ENCODE results near the gene ADAMTS6.
A peak's percentile ranks its signal among the peaks of the same experiment; 100 is the strongest.
"Not testable (repeated sequence)": the region's sequence is repeated elsewhere in the genome, so short reads cannot be mapped to it uniquely, and the experiment has no call there.

ADAMTS6 gene

GRCh38 chr5:65474130-65474711 lies 7.5 kb downstream of the ADAMTS6 start:
- no peak for DNase-seq

DNA sequence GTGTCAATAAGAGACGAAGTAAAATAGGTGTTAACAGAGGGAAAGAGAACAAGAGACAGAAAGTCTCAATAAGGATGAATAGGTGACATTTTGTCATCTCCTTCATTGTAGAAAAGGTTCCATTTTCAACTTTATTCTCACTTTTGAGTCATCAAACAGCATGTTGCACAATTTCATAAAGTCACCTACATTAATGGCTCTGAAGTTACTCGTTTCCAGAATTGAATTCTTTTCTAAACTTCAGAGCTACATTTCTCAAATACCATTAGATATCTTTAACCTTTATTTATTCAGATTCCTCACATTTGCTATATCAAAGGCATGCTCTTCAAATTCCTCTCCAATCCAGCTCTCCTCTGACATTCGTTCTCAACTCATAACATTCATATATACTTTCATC lies 13.1 kb downstream of the ADAMTS6 start:
- DNase-seq: peak; percentile 41

- no peak for DNase-seq
These were observed 19.5 kb downstream of the ADAMTS6 start for GRCh38 chr5:65462139-65462705.

DNA sequence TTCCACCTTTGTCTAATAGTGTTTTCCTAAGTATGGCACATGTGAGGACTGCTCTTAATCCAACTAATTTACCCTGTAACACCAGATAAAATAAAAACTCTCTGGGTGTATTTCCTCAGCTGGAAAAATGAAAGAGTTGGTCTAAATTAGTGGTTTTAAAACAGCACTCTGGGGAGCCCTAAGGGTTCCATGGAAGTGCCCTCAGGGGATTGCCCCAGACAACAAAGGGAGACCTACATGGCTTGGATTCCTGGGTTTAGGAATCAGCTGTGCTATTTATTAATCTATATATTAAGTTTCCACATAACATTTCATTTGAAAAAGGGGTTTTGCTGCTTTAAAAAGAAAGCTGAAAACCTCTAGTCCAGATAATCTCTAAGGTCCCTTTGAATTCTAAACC lies 20.2 kb downstream of the ADAMTS6 start:
- peak; percentile 9 for DNase-seq

DNA sequence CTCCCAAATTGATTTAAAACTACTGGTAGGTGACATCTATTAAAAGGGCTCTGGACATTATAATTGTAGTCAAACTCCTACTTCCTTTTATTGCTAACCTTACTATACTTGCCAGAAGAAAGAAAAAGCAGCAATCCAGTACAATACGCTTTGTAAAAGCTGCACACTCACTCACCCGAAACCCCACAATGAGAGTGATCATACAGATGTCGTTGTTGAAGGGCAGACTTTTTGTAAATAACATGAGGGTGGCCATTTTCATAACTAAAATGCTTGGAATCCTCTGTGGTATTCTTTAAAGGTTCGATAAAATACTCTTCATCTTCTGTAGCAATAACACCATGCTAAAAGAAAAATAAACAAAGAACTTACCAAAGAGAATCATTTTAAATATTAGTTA lies 21.7 kb downstream of the ADAMTS6 start:
- no peak for DNase-seq

- no peak for DNase-seq
These were observed 26.7 kb downstream of the ADAMTS6 start for GRCh38 chr5:65455064-65455463.

- no peak for DNase-seq
These were observed 30.3 kb downstream of the ADAMTS6 start for GRCh38 chr5:65451436-65451835.

GRCh38 chr5:65446682-65447081 lies 35.0 kb downstream of the ADAMTS6 start:
- DNase-seq: no peak

- no peak for DNase-seq
These were observed 39.9 kb downstream of the ADAMTS6 start for GRCh38 chr5:65441800-65442199.

- no peak for DNase-seq
These were observed 41.3 kb downstream of the ADAMTS6 start for GRCh38 chr5:65440456-65440855.

- DNase-seq: no peak
These were observed 47.6 kb downstream of the ADAMTS6 start for GRCh38 chr5:65434122-65434521.

DNA sequence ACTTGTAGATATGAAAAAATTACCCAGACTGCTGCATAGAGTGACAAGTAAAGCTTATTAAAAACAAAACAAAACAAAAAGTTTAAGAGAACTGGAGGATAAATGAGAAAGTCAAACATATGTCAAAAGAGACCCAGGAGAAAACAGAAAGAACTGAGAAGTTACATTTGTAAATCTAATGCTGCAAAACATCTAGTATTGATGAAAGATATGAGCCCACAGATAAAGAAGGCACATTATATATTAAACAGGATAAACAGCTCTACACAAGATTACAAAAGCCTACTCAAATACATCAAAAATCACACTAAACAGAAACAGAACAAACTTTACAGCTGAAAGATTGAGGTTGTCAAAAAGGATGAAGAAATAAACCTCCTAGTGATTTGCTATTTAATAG lies 55.1 kb downstream of the ADAMTS6 start:
- no peak for DNase-seq

DNA sequence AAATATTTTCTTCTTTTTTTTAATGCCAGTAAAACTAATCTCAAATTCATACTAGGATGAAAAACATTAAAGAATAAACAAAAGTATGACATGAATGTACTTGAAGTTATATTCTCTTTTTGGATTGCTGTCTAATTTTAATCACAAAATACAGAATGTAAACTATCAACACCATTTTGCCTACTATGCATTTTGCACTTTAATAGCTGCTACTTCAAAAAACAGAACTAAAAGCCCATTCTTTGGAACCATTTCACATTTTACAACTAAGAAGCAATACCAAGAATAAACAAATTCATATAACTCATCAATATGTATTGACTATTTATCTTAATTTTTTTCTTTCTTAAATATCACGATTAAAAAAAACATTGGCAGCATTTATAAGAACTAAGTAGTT lies 58.1 kb downstream of the ADAMTS6 start:
- DNase-seq: no peak

DNA sequence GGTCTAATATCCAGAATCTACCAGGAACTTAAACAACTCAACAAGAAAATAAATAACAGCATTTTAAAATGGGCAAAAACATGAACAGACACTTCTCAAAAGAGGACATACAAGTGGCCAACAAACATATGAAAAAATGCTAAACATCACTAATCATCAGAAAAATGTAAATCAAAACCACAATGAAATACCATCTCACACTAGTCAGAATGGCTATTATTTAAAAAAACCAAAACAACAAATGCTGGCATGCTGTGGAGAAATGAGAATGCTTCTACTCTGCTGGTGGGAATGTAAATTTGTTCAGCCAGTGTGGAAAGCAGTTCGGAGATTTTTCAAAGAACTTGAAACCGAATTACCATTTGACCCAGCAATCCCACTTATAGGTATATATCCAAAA lies 63.1 kb downstream of the ADAMTS6 start:
- peak; percentile 53 for DNase-seq

DNA sequence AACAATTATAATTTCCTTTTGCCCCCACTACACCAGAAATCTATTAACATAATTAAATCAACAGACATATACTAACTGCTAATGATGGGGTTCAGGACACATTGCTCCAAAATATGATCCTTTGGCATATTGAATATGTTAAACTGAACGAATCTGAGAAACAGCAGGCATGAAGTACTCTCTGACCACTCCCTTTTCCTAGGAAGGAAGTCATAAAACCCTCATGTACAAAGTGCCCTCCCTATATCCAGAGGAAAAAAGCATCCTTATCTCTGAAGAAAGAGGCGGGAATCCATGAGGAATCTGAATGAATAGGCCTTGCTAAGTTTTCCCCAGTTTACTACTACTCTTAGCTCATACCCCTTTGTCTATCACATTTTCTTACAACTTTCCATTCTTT lies 67.9 kb downstream of the ADAMTS6 start:
- DNase-seq: peak; percentile 3

DNA sequence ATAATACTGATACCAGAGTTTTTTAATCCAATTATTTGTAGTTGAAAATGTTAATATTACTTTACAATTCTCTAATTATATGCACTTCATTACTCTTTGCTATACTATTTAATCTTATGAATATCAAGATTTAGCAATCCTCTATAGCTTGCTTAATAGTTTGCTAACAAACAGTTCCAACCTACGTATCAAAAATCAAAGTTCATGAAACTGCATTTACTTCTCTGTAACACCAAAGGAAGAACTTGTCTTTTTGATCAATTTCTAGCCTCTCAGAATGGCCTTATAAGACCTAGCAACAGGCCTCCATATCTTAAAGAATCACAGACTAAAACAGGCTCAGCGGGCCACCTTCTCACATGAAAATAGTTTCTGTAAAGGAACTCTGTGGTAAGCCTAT lies 68.9 kb downstream of the ADAMTS6 start:
- no peak for DNase-seq

DNA sequence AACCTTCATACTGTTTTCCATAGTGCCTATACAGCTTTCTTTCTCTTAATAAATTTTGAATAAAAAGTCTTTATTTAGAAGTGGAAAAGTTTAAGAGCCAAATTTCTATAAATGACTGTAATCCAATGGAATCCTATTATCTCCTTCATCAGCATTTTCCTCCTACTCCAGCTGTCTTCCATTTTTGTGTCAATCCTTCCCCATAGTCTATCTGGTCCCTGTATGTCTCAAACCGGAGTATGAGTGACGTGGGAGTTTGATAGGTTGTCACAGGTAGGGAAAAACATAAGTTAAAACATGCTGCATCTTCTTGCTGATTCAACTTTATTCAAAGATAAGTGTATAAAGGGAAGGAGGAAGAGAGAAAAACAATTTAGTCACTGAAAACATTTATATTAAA lies 70.4 kb downstream of the ADAMTS6 start:
- DNase-seq: no peak

GRCh38 chr5:65395526-65396155 lies 86.1 kb downstream of the ADAMTS6 start:
- DNase-seq: peak; percentile 34

DNA sequence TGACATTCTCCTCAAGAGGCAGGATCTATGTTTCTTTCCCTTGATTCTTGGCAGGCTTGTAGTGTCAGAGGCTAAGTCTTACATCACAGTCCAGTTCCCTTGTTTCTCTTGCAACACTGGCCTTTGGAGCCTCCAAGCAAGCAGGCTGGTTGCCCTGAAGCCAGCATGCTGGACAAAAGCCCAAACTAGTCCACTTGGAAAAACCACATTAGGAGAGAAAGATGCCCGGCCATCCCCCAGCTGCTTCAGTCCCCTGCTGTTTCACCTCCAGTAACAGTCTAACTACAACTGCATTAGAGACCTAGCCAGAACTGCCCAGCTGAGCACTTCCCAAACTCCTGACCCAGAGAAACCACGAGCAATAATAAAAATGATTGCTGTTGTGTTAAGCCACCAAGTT lies 87.6 kb downstream of the ADAMTS6 start:
- DNase-seq: peak; percentile 93

DNA sequence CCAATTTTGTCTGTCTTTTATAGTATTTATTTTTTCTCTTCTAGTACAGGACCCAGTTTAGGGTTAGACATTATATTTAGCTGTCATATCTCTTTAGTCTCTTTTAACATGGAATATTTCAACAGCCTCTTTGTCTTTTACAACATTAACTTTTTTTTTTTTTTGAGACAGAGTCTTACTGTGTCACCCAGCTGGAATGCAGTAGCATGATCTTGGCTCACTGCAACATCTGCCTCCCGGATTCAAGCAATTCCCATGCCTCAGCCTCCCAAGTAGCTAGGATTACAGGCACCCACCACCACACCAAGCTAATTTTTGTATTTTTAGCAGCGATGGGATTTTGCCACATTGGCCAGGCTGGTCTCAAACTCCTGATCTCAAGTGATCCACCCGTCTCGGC lies 90.1 kb downstream of the ADAMTS6 start:
- DNase-seq: peak; percentile 50

- DNase-seq: no peak
These were observed 91.5 kb downstream of the ADAMTS6 start for GRCh38 chr5:65390208-65390607.

- DNase-seq: no peak
These were observed 97.9 kb downstream of the ADAMTS6 start for GRCh38 chr5:65383859-65384258.

DNA sequence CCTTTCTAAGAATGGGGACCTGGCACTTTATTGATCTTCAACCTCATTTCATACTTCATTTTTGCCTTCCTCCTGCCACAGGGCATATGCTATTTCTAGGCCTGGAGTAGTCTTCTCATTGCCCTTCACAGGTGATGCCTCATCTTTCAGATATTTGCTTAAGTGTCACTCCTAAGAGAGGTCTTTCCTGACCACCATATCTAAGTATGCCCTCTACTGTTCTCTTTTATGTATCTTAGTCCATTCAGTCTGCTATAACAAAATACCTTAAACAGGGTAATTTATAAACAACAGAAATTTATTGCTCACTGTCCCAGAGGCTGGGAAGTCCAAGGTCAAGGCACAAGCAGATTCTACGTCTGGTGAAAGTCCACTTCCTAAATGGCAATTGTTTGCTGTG lies 99.1 kb downstream of the ADAMTS6 start:
- peak; percentile 32 for DNase-seq

DNA sequence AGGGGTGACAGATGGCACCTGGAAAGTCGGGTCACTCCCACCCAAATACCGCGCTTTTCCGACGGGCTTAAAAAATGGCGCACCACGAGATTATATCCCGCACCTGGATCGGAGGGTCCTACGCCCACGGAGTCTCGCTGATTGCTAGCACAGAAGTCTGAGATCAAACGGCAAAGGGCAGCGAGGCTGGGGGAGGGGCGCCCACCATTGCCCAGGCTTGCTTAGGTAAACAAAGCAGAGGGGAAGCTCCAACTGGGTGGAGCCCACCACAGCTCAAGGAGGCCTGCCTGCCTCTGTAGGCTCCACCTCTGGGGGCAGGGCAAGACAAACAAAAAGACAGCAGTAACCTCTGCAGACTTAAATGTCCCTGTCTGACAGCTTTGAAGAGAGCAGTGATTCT lies 111.2 kb downstream of the ADAMTS6 start:
- DNase-seq: not testable (repeated sequence)

DNA sequence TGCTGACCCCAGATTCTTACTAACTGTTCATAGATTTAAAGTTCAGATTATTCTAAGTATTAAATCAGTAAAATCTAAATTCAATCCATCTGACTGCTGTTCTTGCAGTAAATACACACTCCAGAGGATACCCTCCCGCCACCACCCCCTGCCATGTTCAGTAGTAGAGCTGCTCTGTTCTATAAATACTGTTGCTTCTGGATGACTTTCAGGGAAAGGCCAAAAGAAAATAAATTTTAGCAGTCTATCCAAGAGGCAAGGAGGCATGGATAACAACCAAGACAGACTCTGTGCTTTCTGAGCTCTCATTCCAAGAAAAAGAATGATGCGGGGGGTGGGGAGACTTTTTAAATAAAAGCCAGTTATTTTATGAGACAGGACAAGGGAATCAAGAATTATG lies 115.1 kb downstream of the ADAMTS6 start:
- no peak for DNase-seq
